ENCODE results near the gene RALGPS1. TPM values are rescaled to one million over a fixed set of nuclear protein-coding genes. Genes with fewer than 3 reads are reported as not detected.

The RALGPS1 gene
- total RNA-seq, 2 donors from 2014 or later = 1.4 to 13.8 TPM

GRCh38 chr9:127064335-127064734 lies 149.8 kb downstream of the RALGPS1 start:
- no peaks in the 10 kb centered on the region for H3K9me3 Mint-ChIP-seq

GRCh38 chr9:127065592-127065991 lies 151.0 kb downstream of the RALGPS1 start:
- DNase-seq (ENCODE audit: low spot score in 2 of 2) (no peak), ATAC-seq (no peak)
- Mint-ChIP-seq H3K36me3 (no peaks in the 10 kb centered on the region), H3K9me3 (no peaks in the 10 kb centered on the region), H3K27ac (no peak overlapping the region)

More at GRCh38 chr9:127064335-127064734, 149.8 kb downstream of the RALGPS1 start:
- DNase-seq (ENCODE audit: low spot score in 2 of 2) = no peak
- H3K27ac Mint-ChIP-seq = no peak overlapping the region
- H3K36me3 Mint-ChIP-seq = no peaks in the 10 kb centered on the region
- no peak for ATAC-seq

- no peak for ATAC-seq
- no peak overlapping the region for H3K27ac Mint-ChIP-seq
- H3K36me3 Mint-ChIP-seq = peaks cover 0 to 2% of the 10 kb centered on the region in 2 donors
Measured at GRCh38 chr9:127066060-127066850, 151.7 kb downstream of the RALGPS1 start.

GRCh38 chr9:127066851-127067136 lies 152.2 kb downstream of the RALGPS1 start:
- ATAC-seq (no peak), DNase-seq (ENCODE audit: low spot score in 2 of 2) (no peak)
- peaks cover under 1 to 8% of the 10 kb centered on the region in 2 donors for H3K36me3 Mint-ChIP-seq
- no peak overlapping the region for H3K27ac Mint-ChIP-seq
- H3K9me3 Mint-ChIP-seq = peaks cover 1 to 3% of the 10 kb centered on the region in 2 donors

More at GRCh38 chr9:127066060-127066850, 151.7 kb downstream of the RALGPS1 start:
- no peaks in the 10 kb centered on the region for H3K9me3 Mint-ChIP-seq
- DNase-seq (ENCODE audit: low spot score in 2 of 2) = no peak

- Mint-ChIP-seq H3K27ac (no peak overlapping the region), H3K9me3 (peaks cover 4 to 5% of the 10 kb centered on the region in 2 donors), H3K36me3 (peaks cover 6 to 15% of the 10 kb centered on the region in 2 donors)
- DNase-seq (ENCODE audit: low spot score in 2 of 2) (no peak), ATAC-seq (no peak)
Measured at GRCh38 chr9:127067603-127068220, 153.1 kb downstream of the RALGPS1 start.

GRCh38 chr9:127074561-127075548 lies 160.3 kb downstream of the RALGPS1 start:
- H3K36me3 Mint-ChIP-seq = peaks cover 6 to 15% of the 10 kb centered on the region in 2 donors
- DNase-seq (ENCODE audit: low spot score in 2 of 2) (no peak), ATAC-seq (no peak)
- H3K9me3 Mint-ChIP-seq = peaks cover 4 to 5% of the 10 kb centered on the region in 2 donors
- H3K27ac Mint-ChIP-seq = no peak overlapping the region

GRCh38 chr9:127075624-127076372 lies 161.2 kb downstream of the RALGPS1 start:
- peaks cover 4 to 5% of the 10 kb centered on the region in 2 donors for H3K9me3 Mint-ChIP-seq
- ATAC-seq = no peak

GRCh38 chr9:127076860-127077643 lies 162.5 kb downstream of the RALGPS1 start:
- peaks cover under 1% of the 10 kb centered on the region in 2 donors for H3K9me3 Mint-ChIP-seq
- no peak for ATAC-seq
- no peak overlapping the region for H3K27ac Mint-ChIP-seq
- DNase-seq (ENCODE audit: low spot score in 2 of 2) = no peak
- peaks cover 3 to 5% of the 10 kb centered on the region in 2 donors for H3K36me3 Mint-ChIP-seq

More at GRCh38 chr9:127075624-127076372, 161.2 kb downstream of the RALGPS1 start:
- no peak for DNase-seq (ENCODE audit: low spot score in 2 of 2)
- H3K27ac Mint-ChIP-seq = no peak overlapping the region
- H3K36me3 Mint-ChIP-seq = peaks cover 6 to 15% of the 10 kb centered on the region in 2 donors

- DNase-seq (ENCODE audit: low spot score in 2 of 2) (no peak), ATAC-seq (no peak)
- H3K27ac Mint-ChIP-seq = no peak overlapping the region
- H3K9me3 Mint-ChIP-seq = no peaks in the 10 kb centered on the region
- no peaks in the 10 kb centered on the region for H3K36me3 Mint-ChIP-seq
Measured at GRCh38 chr9:127077644-127077946, 163.0 kb downstream of the RALGPS1 start.

- H3K27ac Mint-ChIP-seq = no peak overlapping the region
- no peaks in the 10 kb centered on the region for H3K36me3 Mint-ChIP-seq
- no peaks in the 10 kb centered on the region for H3K9me3 Mint-ChIP-seq
- no peak for ATAC-seq
- DNase-seq (ENCODE audit: low spot score in 2 of 2) = no peak
Measured at GRCh38 chr9:127078336-127078735, 163.8 kb downstream of the RALGPS1 start.

GRCh38 chr9:127078988-127079387 lies 164.4 kb downstream of the RALGPS1 start:
- no peaks in the 10 kb centered on the region for H3K9me3 Mint-ChIP-seq
- no peak overlapping the region for H3K27ac Mint-ChIP-seq

GRCh38 chr9:127079446-127080140 lies 165.0 kb downstream of the RALGPS1 start:
- H3K9me3 Mint-ChIP-seq = no peaks in the 10 kb centered on the region
- no peak for DNase-seq (ENCODE audit: low spot score in 2 of 2)
- H3K27ac Mint-ChIP-seq = no peak overlapping the region
- no peaks in the 10 kb centered on the region for H3K36me3 Mint-ChIP-seq
- no peak for ATAC-seq

More at GRCh38 chr9:127078988-127079387, 164.4 kb downstream of the RALGPS1 start:
- H3K36me3 Mint-ChIP-seq = no peaks in the 10 kb centered on the region
- ATAC-seq = no peak
- DNase-seq (ENCODE audit: low spot score in 2 of 2) = no peak

GRCh38 chr9:127081250-127082185 lies 166.9 kb downstream of the RALGPS1 start:
- DNase-seq (ENCODE audit: low spot score in 2 of 2) (no peak), ATAC-seq (no peak)
- no peak overlapping the region for H3K27ac Mint-ChIP-seq
- no peaks in the 10 kb centered on the region for H3K9me3 Mint-ChIP-seq
- no peaks in the 10 kb centered on the region for H3K36me3 Mint-ChIP-seq
